H1 (cell line): Measurements from ENCODE around the gene ATP8B2.

Experiments
- EP300 ChIP-seq, 2 experiments: IDR thresholded peaks; 1 replicate in 1 of 2; 2 replicates in 1 of 2; pipeline ENCODE4 v1.6.1; 2011 to 2012; ENCODE audit warnings: low read depth in 2 of 2, low read length in 2 of 2, mild to moderate bottlenecking in 2 of 2, borderline replicate concordance in 1 of 2, inconsistent platforms in 1 of 2, moderate library complexity in 1 of 2
- POLR2A ChIP-seq, 2 experiments: IDR thresholded peaks; 1 replicate in 1 of 2; 2 replicates in 1 of 2; pipeline ENCODE4 v1.6.1; 2011; ENCODE audit warnings: low read depth in 2 of 2, low read length in 2 of 2, mild to moderate bottlenecking in 2 of 2; ENCODE audit errors: control extremely low read depth in 1 of 2
- POLR2AphosphoS5 ChIP-seq: IDR thresholded peaks from 2 replicates; pipeline ENCODE4 v1.6.1; 2011; ENCODE audit warnings: low read depth, low read length
- TAF1 ChIP-seq: IDR thresholded peaks from 2 replicates; pipeline ENCODE4 v1.6.1; 2011; ENCODE audit warnings: mild to moderate bottlenecking, low read depth, low read length
- ZNF274 ChIP-seq: IDR thresholded peaks from 2 replicates; pipeline ENCODE4 v1.7.0; 2012; ENCODE audit warnings: low read length, borderline replicate concordance; ENCODE audit errors: extremely low read depth
- TF ChIP-seq, protein P1 (sequence below), 3 experiments: IDR thresholded peaks; 1 replicate in 2 of 3; 2 replicates in 1 of 3; pipeline versions ENCODE4 v1.5.1 to v1.6.1; 2011; ENCODE audit warnings: low read length in 3 of 3, mild to moderate bottlenecking in 3 of 3, inconsistent platforms in 2 of 3, low read depth in 1 of 3, moderate library complexity in 1 of 3; ENCODE audit not compliant: insufficient read depth in 1 of 3; ENCODE audit errors: control extremely low read depth in 1 of 3
- TF ChIP-seq, protein P2 (sequence below): IDR thresholded peaks from 2 replicates; pipeline ENCODE4 v1.6.1; 2012; ENCODE audit warnings: inconsistent platforms

DNA sequence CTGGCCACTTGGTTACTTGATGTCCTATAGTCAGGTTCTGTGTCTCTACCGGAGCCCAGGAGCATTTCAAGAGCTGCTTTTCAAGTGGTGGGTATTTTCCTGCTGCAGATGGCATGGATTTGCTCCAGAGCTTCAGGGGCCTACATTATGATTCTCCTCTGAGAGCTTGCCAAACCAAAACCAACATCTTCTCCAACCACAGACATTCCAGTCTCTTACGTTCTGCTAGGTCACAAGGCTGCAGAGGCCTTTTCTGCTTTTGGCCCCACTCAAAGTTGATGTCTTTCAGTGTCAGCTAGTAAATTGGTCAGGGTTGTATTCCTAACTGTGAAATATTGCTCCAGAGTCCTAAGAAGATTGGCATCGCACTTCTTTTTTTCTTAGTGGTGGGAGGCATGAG lies 19.2 kb upstream of the ATP8B2 start:
- TF ChIP-seq EP300 (IDR thresholded peaks at IDR 0.05; ENCODE audit: borderline replicate concordance in 1 of 2, low read depth in 2 of 2, low read length in 2 of 2) (no peak), POLR2A (IDR thresholded peaks at IDR 0.05; ENCODE audit: control extremely low read depth in 1 of 2, low read depth in 2 of 2, low read length in 2 of 2) (no peak), TAF1 (no peak), ZNF274 (no peak), POLR2AphosphoS5 (no peak)
- TF ChIP-seq, protein P1, sequence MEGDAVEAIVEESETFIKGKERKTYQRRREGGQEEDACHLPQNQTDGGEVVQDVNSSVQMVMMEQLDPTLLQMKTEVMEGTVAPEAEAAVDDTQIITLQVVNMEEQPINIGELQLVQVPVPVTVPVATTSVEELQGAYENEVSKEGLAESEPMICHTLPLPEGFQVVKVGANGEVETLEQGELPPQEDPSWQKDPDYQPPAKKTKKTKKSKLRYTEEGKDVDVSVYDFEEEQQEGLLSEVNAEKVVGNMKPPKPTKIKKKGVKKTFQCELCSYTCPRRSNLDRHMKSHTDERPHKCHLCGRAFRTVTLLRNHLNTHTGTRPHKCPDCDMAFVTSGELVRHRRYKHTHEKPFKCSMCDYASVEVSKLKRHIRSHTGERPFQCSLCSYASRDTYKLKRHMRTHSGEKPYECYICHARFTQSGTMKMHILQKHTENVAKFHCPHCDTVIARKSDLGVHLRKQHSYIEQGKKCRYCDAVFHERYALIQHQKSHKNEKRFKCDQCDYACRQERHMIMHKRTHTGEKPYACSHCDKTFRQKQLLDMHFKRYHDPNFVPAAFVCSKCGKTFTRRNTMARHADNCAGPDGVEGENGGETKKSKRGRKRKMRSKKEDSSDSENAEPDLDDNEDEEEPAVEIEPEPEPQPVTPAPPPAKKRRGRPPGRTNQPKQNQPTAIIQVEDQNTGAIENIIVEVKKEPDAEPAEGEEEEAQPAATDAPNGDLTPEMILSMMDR (IDR thresholded peaks at IDR 0.05; ENCODE audit: control extremely low read depth in 1 of 3, insufficient read depth in 1 of 3, low read depth in 1 of 3, low read length in 3 of 3): no peak
- TF ChIP-seq, protein P2, sequence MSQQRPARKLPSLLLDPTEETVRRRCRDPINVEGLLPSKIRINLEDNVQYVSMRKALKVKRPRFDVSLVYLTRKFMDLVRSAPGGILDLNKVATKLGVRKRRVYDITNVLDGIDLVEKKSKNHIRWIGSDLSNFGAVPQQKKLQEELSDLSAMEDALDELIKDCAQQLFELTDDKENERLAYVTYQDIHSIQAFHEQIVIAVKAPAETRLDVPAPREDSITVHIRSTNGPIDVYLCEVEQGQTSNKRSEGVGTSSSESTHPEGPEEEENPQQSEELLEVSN: no peak
